Hepatocyte (in vitro differentiated cells): Measurements from ENCODE around the gene PHF19. TPM values are rescaled to one million over a fixed set of nuclear protein-coding genes. Genes with fewer than 3 reads are reported as not detected.
A peak's percentile ranks its signal among the peaks of the same experiment; 100 is the strongest.

Experiments used
- DNase-seq: peaks from one replicate; pipeline ENCODE4 v3.0.0-alpha.2; 2016; ENCODE audit warnings: low spot score
- H2AFZ ChIP-seq: fragments of 200-600 bp; sonication (generic); 2 replicates; pipeline ENCODE4 v1.6.0; 2016; ENCODE audit warnings: antibody characterized with exemption, mild to moderate bottlenecking
- H3K27ac ChIP-seq: fragments of 200-600 bp; sonication (generic); 2 replicates; pipeline ENCODE4 v1.5.1; 2016; ENCODE audit warnings: mild to moderate bottlenecking
- H3K27me3 ChIP-seq: fragments of 200-600 bp; sonication (generic); 2 replicates; pipeline ENCODE4 v1.6.1; 2016
- H3K36me3 ChIP-seq: fragments of 200-600 bp; sonication (generic); replicated peaks from 2 replicates; pipeline ENCODE4 v1.5.1; 2016; ENCODE audit warnings: low read depth; ENCODE audit not compliant: insufficient read depth
- H3K4me1 ChIP-seq: fragments of 200-600 bp; sonication (generic); 2 replicates; pipeline ENCODE4 v1.5.1; 2016; ENCODE audit warnings: mild to moderate bottlenecking, moderate library complexity; ENCODE audit not compliant: insufficient read depth
- H3K4me2 ChIP-seq: fragments of 200-600 bp; sonication (generic); 2 replicates; pipeline ENCODE4 v1.6.0; 2016
- H3K4me3 ChIP-seq: fragments of 200-600 bp; sonication (generic); 2 replicates; pipeline ENCODE4 v1.5.1; 2016; ENCODE audit warnings: mild to moderate bottlenecking
- H3K79me2 ChIP-seq: fragments of 200-600 bp; sonication (generic); 2 replicates; pipeline ENCODE4 v1.6.0; 2017; ENCODE audit warnings: mild to moderate bottlenecking
- H3K9me2 ChIP-seq: fragments of 200-600 bp; sonication (generic); replicated peaks from 2 replicates; pipeline ENCODE4 v1.6.0; 2017; ENCODE audit warnings: mild to moderate bottlenecking; ENCODE audit not compliant: insufficient read depth
- H3K9me3 ChIP-seq: fragments of 200-600 bp; sonication (generic); 2 replicates; pipeline ENCODE4 v1.5.1; 2016; ENCODE audit warnings: low read depth, mild to moderate bottlenecking
- H4K20me1 ChIP-seq: fragments of 200-600 bp; sonication (generic); 2 replicates; pipeline ENCODE4 v1.6.0; 2016; ENCODE audit warnings: mild to moderate bottlenecking; ENCODE audit not compliant: insufficient read depth, poor library complexity, severe bottlenecking
- EZH2 ChIP-seq: fragments of 200-600 bp; sonication (generic); IDR thresholded peaks from 2 replicates; pipeline ENCODE4 v1.6.1; 2016; ENCODE audit warnings: antibody characterized with exemption, mild to moderate bottlenecking, borderline replicate concordance
- EZH2phosphoT487 ChIP-seq: fragments of 200-600 bp; sonication (generic); IDR thresholded peaks from one replicate; pipeline ENCODE4 v1.6.1; 2018; ENCODE audit warnings: antibody characterized with exemption, mild to moderate bottlenecking, low read depth, moderate library complexity; ENCODE audit not compliant: unreplicated experiment, severe bottlenecking
- WGBS: methylation state at CpG from one replicate; pipeline ENCODE4 v1.1.6; 2016; ENCODE audit warnings: low lambda C conversion rate; ENCODE audit errors: missing lambda C conversion rate; 5-methylcytosine and 5-hydroxymethylcytosine counted together
- polyA plus RNA-seq: library from polyadenylated mRNA; unstranded; fragments of >200 nt; fragmentation: Nextera tagmentation; extraction: Ambion mirVana; gene quantifications from 2 replicates; pipeline ENCODE4 v1.2.1, GENCODE V29; 2016
- total RNA-seq: library from RNA; depleted of rRNA; stranded (reverse); fragments of >200 nt; gene quantifications from 2 replicates; pipeline ENCODE4 v1.2.3, GENCODE V29; 2014
- TF ChIP-seq, protein P1 (sequence below): fragments of 200-600 bp; sonication (generic); IDR thresholded peaks from 2 replicates; pipeline ENCODE4 v1.5.1; 2016; ENCODE audit warnings: antibody characterized with exemption, mild to moderate bottlenecking; ENCODE audit not compliant: poor library complexity

PHF19 gene
- total and polyA plus RNA-seq, 2 experiments from 2014 or later = 30.9 to 34.8 TPM

DNA sequence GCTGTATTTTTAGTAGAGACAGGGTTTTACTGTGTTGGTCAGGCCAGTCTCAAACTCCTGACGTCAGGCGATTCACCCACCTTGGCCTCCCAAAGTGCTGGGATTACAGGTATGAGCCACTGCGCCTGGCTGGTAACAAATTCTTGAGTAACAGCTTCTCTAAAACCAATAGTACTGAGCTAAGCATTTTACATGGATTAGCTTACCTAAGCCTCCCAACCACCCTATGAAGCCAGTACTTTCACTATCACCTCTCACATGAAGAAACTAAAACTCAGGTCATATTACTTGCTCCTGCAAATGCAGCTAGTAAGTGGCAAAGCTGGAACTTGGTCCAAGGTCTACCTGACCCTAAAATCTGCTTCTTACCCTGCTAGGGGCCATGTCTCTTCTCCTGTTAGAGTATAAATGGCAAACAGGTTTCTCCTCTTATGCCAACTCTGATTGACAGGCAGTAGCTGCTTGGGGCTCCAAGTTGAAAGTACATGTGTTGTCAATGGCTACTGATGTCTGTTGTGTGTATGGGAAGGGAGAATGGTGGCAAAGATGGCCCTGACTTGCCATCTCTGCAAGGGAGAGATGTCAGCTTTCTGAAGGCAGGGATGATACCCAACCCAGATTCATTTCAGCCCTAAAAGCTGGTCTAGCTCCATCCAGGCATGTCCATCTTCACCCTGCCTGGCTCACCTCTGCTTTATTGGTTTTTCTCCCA lies 4.0 kb downstream of the PHF19 start:
- H3K79me2 ChIP-seq = no peaks in the 10 kb centered on the region
- no peak overlapping the region for H3K4me3 ChIP-seq
- H3K9me3 ChIP-seq = no peaks in the 10 kb centered on the region
- DNase-seq = no peak
- no peaks in the 10 kb centered on the region for H3K27me3 ChIP-seq
- no peak overlapping the region for H2AFZ ChIP-seq
- H3K36me3 ChIP-seq = no peaks in the 10 kb centered on the region
- H4K20me1 ChIP-seq = no peaks in the 10 kb centered on the region
- H3K4me2 ChIP-seq = peak overlapping the region; percentile 3
- no peaks in the 10 kb centered on the region for H3K9me2 ChIP-seq
- peak overlapping the region; percentile 99 for H3K27ac ChIP-seq
- TF ChIP-seq EZH2 (no peak), EZH2phosphoT487 (no peak)
- TF ChIP-seq, protein P1, sequence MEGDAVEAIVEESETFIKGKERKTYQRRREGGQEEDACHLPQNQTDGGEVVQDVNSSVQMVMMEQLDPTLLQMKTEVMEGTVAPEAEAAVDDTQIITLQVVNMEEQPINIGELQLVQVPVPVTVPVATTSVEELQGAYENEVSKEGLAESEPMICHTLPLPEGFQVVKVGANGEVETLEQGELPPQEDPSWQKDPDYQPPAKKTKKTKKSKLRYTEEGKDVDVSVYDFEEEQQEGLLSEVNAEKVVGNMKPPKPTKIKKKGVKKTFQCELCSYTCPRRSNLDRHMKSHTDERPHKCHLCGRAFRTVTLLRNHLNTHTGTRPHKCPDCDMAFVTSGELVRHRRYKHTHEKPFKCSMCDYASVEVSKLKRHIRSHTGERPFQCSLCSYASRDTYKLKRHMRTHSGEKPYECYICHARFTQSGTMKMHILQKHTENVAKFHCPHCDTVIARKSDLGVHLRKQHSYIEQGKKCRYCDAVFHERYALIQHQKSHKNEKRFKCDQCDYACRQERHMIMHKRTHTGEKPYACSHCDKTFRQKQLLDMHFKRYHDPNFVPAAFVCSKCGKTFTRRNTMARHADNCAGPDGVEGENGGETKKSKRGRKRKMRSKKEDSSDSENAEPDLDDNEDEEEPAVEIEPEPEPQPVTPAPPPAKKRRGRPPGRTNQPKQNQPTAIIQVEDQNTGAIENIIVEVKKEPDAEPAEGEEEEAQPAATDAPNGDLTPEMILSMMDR = no peak
- peaks cover 47% of the 10 kb centered on the region for H3K4me1 ChIP-seq
- WGBS = 96% methylated on average over 3 of the region's 3 CpGs

DNA sequence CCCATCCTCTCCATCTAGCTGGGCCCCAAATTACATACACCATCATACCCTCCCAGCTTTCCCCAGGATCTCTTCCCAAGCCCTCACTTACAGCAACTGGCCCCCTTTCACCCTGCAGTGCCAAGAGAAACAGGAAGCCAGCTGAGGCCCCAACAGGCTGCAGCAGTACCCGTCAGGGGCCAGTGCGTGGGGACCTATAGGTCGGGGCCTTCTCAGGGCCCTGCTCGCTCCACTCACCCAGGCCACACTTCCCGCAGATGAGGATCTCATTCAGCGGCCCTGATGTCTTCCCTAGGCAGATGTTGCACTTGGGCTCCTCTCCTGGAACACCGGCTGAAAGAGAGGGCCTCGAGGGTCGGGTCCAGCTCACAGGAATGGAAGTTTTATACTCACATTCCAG lies 6.8 kb downstream of the PHF19 start:
- no peak overlapping the region for H2AFZ ChIP-seq
- 90% methylated on average over 9 of the region's 9 CpGs for WGBS
- H3K4me1 ChIP-seq = peaks cover 36% of the 10 kb centered on the region
- no peaks in the 10 kb centered on the region for H3K9me2 ChIP-seq
- no peaks in the 10 kb centered on the region for H3K79me2 ChIP-seq
- H3K27me3 ChIP-seq = no peaks in the 10 kb centered on the region
- no peak overlapping the region for H3K27ac ChIP-seq
- DNase-seq = no peak
- no peak overlapping the region for H3K4me2 ChIP-seq
- H3K9me3 ChIP-seq = no peaks in the 10 kb centered on the region
- no peaks in the 10 kb centered on the region for H3K36me3 ChIP-seq
- H4K20me1 ChIP-seq = no peaks in the 10 kb centered on the region
- TF ChIP-seq, protein P1 = no peak
- TF ChIP-seq EZH2 = no peak
- TF ChIP-seq EZH2phosphoT487 = no peak
- no peak overlapping the region for H3K4me3 ChIP-seq

DNA sequence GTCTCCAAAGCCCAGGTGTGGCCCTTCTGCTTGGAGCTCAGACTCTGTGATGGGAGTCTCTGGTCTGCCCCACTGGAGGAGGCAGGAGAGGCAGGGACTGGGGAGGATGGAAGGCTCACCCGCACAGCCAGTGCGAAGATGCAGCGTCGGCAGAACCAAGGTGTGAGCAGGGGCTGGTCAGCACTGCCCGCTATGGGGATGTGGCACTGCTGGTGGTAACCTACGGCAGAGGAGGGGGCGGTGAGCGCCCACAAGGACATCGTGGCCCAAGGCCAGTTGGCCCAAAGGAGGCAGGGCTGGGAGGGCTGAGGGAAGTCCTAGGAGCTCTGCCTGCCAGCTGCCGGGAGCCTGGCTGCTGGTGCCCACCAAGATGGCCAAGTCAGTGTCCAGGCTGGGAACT lies 7.3 kb downstream of the PHF19 start:
- H3K9me3 ChIP-seq = no peaks in the 10 kb centered on the region
- H3K9me2 ChIP-seq = no peaks in the 10 kb centered on the region
- peaks cover 31% of the 10 kb centered on the region for H3K4me1 ChIP-seq
- 97% methylated on average over 10 of the region's 10 CpGs for whole genome bisulfite sequencing
- no peak overlapping the region for H3K4me3 ChIP-seq
- no peaks in the 10 kb centered on the region for H4K20me1 ChIP-seq
- H3K27me3 ChIP-seq = no peaks in the 10 kb centered on the region
- H3K4me2 ChIP-seq = peak overlapping the region; percentile 74
- no peaks in the 10 kb centered on the region for H3K79me2 ChIP-seq
- TF ChIP-seq, protein P1 = no peak
- TF ChIP-seq EZH2 (no peak), EZH2phosphoT487 (no peak)
- H3K27ac ChIP-seq = peak overlapping the region; percentile 75
- no peak overlapping the region for H2AFZ ChIP-seq
- DNase-seq = no peak
- no peaks in the 10 kb centered on the region for H3K36me3 ChIP-seq
